Epithelial cell of alveolus of lung (primary cell): ENCODE data around the gene FAM240B. TPM values are rescaled to one million over a fixed set of nuclear protein-coding genes. Genes with fewer than 3 reads are reported as not detected.

ENCODE experiments used
- total RNA-seq: library from RNA; depleted of rRNA; stranded (reverse); fragments of >200 nt; gene quantifications from 2 replicates; pipeline ENCODE4 v1.2.1, GENCODE V29; 2015

FAM240B gene
- total RNA-seq: not detected in 2 replicates

DNA sequence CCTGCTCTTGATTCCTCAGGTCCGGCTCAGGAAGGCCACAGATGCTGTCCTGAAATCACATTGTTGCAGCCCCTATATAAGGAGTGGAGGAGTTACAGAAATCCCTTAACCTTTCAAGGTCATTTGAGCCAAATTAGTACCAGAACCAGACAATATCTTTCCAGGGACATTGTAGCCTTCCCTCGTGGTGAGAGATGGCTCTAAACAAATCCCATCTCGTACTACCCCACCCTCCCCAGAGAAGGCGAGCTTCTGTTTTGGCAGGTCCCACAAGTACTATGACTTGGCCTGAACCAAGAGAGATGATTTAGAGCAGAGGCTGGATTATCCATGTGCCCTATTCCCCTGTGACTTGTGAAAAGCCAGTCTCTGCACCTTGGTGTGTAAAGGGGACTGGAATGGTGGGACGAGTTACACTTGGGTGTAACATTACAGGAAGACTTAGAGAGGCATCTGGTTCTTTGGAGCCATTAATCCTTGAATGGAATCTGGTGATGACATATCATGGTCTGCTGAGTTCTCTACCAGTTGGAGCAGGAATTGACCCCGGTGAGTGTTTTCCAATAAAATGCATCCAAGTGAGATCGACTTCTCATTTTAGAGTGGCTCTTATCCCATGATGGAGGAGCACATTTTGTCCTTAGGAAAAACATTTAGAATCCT is at the start of gene FAM240B:
Gene FAM240B, minus strand, starts transcription at position 51 of the 663 bp plus-strand sequence. CDS start 16,134 bp downstream, outside the sequence.

Other genes starting within 250 kb of the FAM240B start
- gene ANKRD18A, start 99.5 kb downstream of the FAM240B start, total RNA-seq: 0.26 TPM in 1 of 2 replicates, not detected in the other